K562 (cell line): ENCODE measurements around the gene ZNF514. TPM values are rescaled to one million over a fixed set of nuclear protein-coding genes. Genes with fewer than 3 reads are reported as not detected.

Experiments used
- BRCA1 ChIP-seq, 2 experiments: fragments of 450-650 bp in 1 of 2; sonication (generic) in 1 of 2; formaldehyde crosslinking in 1 of 2; IDR thresholded peaks; 2 replicates each; pipeline versions ENCODE4 v1.5.0 to v1.6.1; 2017 to 2020; ENCODE audit warnings: mild to moderate bottlenecking in 1 of 2, missing genetic modification reagents in 1 of 2
- E2F8 ChIP-seq: fragments of 450-650 bp; IDR thresholded peaks from 2 replicates; pipeline ENCODE4 v1.7.1; 2018; ENCODE audit warnings: mild to moderate bottlenecking, low read depth; ENCODE audit not compliant: partially characterized antibody
- ETS2 ChIP-seq: IDR thresholded peaks from 2 replicates; pipeline ENCODE4 v1.6.1; 2016; ENCODE audit warnings: borderline replicate concordance, missing genetic modification characterization, mild to moderate bottlenecking, moderate library complexity, missing compliant biosample characterization; ENCODE audit not compliant: poor library complexity, severe bottlenecking
- FOXJ3 ChIP-seq: sonication (generic); formaldehyde crosslinking; IDR thresholded peaks from 2 replicates; pipeline ENCODE4 v1.4.0; 2020; ENCODE audit warnings: mild to moderate bottlenecking, missing genetic modification reagents
- HCFC1 ChIP-seq: IDR thresholded peaks from 2 replicates; pipeline ENCODE4 v1.6.1; 2012; ENCODE audit warnings: low read depth, low read length, improper control_type of control experiment
- HES1 ChIP-seq: fragments of 450-650 bp; IDR thresholded peaks from 2 replicates; pipeline ENCODE4 v1.6.1; 2016; ENCODE audit warnings: low read depth, mild to moderate bottlenecking, moderate library complexity
- L3MBTL2 ChIP-seq: fragments of 450-650 bp; IDR thresholded peaks from 2 replicates; pipeline ENCODE4 v1.6.1; 2016; ENCODE audit warnings: mild to moderate bottlenecking, moderate library complexity
- MAFF ChIP-seq: IDR thresholded peaks from 2 replicates; pipeline ENCODE4 v1.6.1; 2012; ENCODE audit warnings: low read length, improper control_type of control experiment
- MAFK ChIP-seq: IDR thresholded peaks from 2 replicates; pipeline ENCODE4 v1.6.1; 2011; ENCODE audit warnings: low read length, improper control_type of control experiment
- MIER1 ChIP-seq: fragments of 450-650 bp; IDR thresholded peaks from 2 replicates; pipeline ENCODE4 v1.6.1; 2016; ENCODE audit warnings: antibody characterized with exemption, mild to moderate bottlenecking, low read depth
- MNT ChIP-seq, 2 experiments: fragments of 450-650 bp; conservative IDR thresholded peaks; 2 replicates each; pipeline ENCODE4 v1.6.1; 2017; ENCODE audit warnings: mild to moderate bottlenecking in 2 of 2, moderate library complexity in 2 of 2
- PPARD ChIP-seq: fragments of 250-450 bp; sonication (Bioruptor Pico); IDR thresholded peaks from 2 replicates; pipeline ENCODE4 v1.8.0; 2022; ENCODE audit warnings: inconsistent platforms, mild to moderate bottlenecking, moderate library complexity
- TBP ChIP-seq: optimal IDR thresholded peaks from 2 replicates; pipeline ENCODE3; 2011; ENCODE audit warnings: low read depth, low read length, improper control_type of control experiment
- TEAD2 ChIP-seq: fragments of 450-650 bp; IDR thresholded peaks from 2 replicates; pipeline ENCODE4 v1.6.1; 2016; ENCODE audit warnings: missing genetic modification characterization, control low read depth, missing compliant biosample characterization
- TRIM24 ChIP-seq, 2 experiments: fragments of 450-650 bp; IDR thresholded peaks; 2 replicates each; pipeline ENCODE4 v1.6.1; 2016
- ZBTB9 ChIP-seq: fragments of 450-650 bp; formaldehyde crosslinking; IDR thresholded peaks from 2 replicates; pipeline ENCODE4 v1.4.0; 2020; ENCODE audit warnings: mild to moderate bottlenecking, moderate library complexity
- ZC3H8 ChIP-seq: fragments of 450-650 bp; IDR thresholded peaks from 2 replicates; pipeline ENCODE4 v1.6.1; 2017
- ZKSCAN3 ChIP-seq: fragments of 250-450 bp; sonication (Bioruptor Pico); IDR thresholded peaks from 2 replicates; pipeline ENCODE4 v1.4.0; 2020
- ZNF224 ChIP-seq: sonication (generic); formaldehyde crosslinking; IDR thresholded peaks from 2 replicates; pipeline ENCODE4 v1.8.0; 2022; ENCODE audit warnings: mild to moderate bottlenecking, missing genetic modification reagents
- ZNF239 ChIP-seq: fragments of 250-450 bp; sonication (Bioruptor Pico); IDR thresholded peaks from 2 replicates; pipeline ENCODE4 v1.4.0; 2020; ENCODE audit warnings: mild to moderate bottlenecking
- ZNF280B ChIP-seq: fragments of 250-450 bp; sonication (Bioruptor Pico); IDR thresholded peaks from 2 replicates; pipeline ENCODE4 v1.5.1; 2021; ENCODE audit warnings: mild to moderate bottlenecking
- polyA plus RNA-seq, 8 experiments: library from polyadenylated mRNA; depleted of rRNA in 4 of 8; stranded (reverse) in 5 of 8; unstranded in 3 of 8; fragments of >200 nt; fragmentation: Nextera tagmentation in 2 of 8; fragmentation: Illumina TruSeq in 1 of 8; extraction: Ambion mirVana in 2 of 8; extraction: Trizol in 1 of 8; gene quantifications; 2 replicates each; pipeline versions ENCODE4 v1.2.1 to v1.2.3, GENCODE V29; 2011 to 2014; ENCODE audit warnings: inconsistent platforms in 1 of 8, missing spikeins in 1 of 8
- total RNA-seq, 7 experiments: library from RNA; depleted of rRNA in 6 of 7; stranded (reverse); fragments of >200 nt in 6 of 7; fragmentation: Illumina TruSeq in 2 of 7; extraction: Trizol in 2 of 7; gene quantifications; 2 replicates each; pipeline versions ENCODE4 v1.2.1 to v1.2.3, GENCODE V29; 2011 to 2021; ENCODE audit warnings: low replicate concordance in 1 of 7

ZNF514 gene
- total and polyA plus RNA-seq, 9 of the 15 experiments (the other 6 are each of a cell fraction or from before 2014, with no cell fraction given) = 7.5 to 17.7 (median 11.4) TPM

- TF ChIP-seq ZBTB9 (0 out of 2 replicates have a peak, but pooled peaks have one; percentile 38), ZNF239 (no peak), PPARD (CRISPR knock-in tag) (no peak), L3MBTL2 (peak; percentile 80), ZC3H8 (no peak), E2F8 (peak; percentile 71), ZNF224 (CRISPR knock-in tag) (no peak), MAFK (peak; percentile 29; the same call in 1 of the 2 replicates), MIER1 (no peak), BRCA1 (IDR thresholded peaks at IDR 0.05) (no peak), BRCA1 (CRISPR knock-in tag; IDR thresholded peaks at IDR 0.05) (no peak), TEAD2 (tag) (0 out of 2 replicates have a peak, but pooled peaks have one; percentile 49), TRIM24 (IDR thresholded peaks at IDR 0.05) (peak in 1 of 2 experiments; percentile 52; a peak in 1 of 4 replicates), MNT (conservative IDR thresholded peaks at IDR 0.05) (peak; percentile 90 to 96), FOXJ3 (CRISPR knock-in tag) (no peak), HES1 (no peak), ZNF280B (CRISPR knock-in tag) (no peak), ZKSCAN3 (CRISPR knock-in tag) (no peak), HCFC1 (peak; percentile 98), TBP (peak; percentile 96), ETS2 (no peak), MAFF (no peak)
Measured at GRCh38 chr2:95165371-95166064, 5.9 kb upstream of the ZNF514 start, which contains the start of gene ZNF2 (continued).
